Brain microvascular endothelial cell (primary cell): ENCODE results near the gene C2orf80.
"Not testable (repeated sequence)": the region's sequence is repeated elsewhere in the genome, so short reads cannot be mapped to it uniquely, and the experiment has no call there.

ENCODE experiments used
- DNase-seq: peaks from one replicate; pipeline ENCODE4 v3.0.0-alpha.2; 2020
- H3K27ac ChIP-seq: fragments of 250-450 bp; sonication (Bioruptor Pico); 2 replicates; pipeline ENCODE4 v1.5.1; 2020; ENCODE audit warnings: mild to moderate bottlenecking, moderate library complexity
- H3K27me3 ChIP-seq: fragments of 250-450 bp; sonication (Bioruptor Pico); replicated peaks from 2 replicates; pipeline ENCODE4 v1.5.1; 2020; ENCODE audit warnings: mild to moderate bottlenecking
- H3K36me3 ChIP-seq: fragments of 250-450 bp; sonication (Bioruptor Pico); replicated peaks from 2 replicates; pipeline ENCODE4 v1.5.1; 2020; ENCODE audit warnings: mild to moderate bottlenecking
- H3K4me3 ChIP-seq: 2 replicates; pipeline ENCODE4 v1.5.1; 2011; ENCODE audit warnings: low read depth, mild to moderate bottlenecking, control low read depth, low read length, moderate library complexity
- CTCF ChIP-seq: IDR thresholded peaks from 2 replicates; pipeline ENCODE4 v1.5.1; 2011; ENCODE audit warnings: low read depth, mild to moderate bottlenecking, moderate library complexity, low read length, control low read depth, inconsistent platforms; ENCODE audit errors: missing control alignments
- in situ Hi-C: cut with HindIII; loops from 2 replicates; pipeline ENCODE4 v1.10.0; 2017; ENCODE audit warnings: low sequenced_read_pairs, low pct_ligation_motif_present

Gene C2orf80

GRCh38 chr2:208128136-208128535 is 61.7 kb downstream of the C2orf80 start:
- no peaks in the 10 kb centered on the region for H3K36me3 ChIP-seq
- TF ChIP-seq CTCF = no peak
- H3K27me3 ChIP-seq = no peaks in the 10 kb centered on the region
- in situ Hi-C loops = no loop called here
- DNase-seq = no peak
- H3K27ac ChIP-seq = no peak overlapping the region
- H3K4me3 ChIP-seq = no peak overlapping the region

GRCh38 chr2:208127090-208127489 is 62.7 kb downstream of the C2orf80 start:
- Histone ChIP-seq H3K27me3 (no peaks in the 10 kb centered on the region), H3K4me3 (no peak overlapping the region), H3K27ac (no peak overlapping the region), H3K36me3 (no peaks in the 10 kb centered on the region)
- DNase-seq = no peak
- no peak for TF ChIP-seq CTCF
- in situ Hi-C loops = no loop called here

GRCh38 chr2:208125251-208125650 is 64.6 kb downstream of the C2orf80 start:
- Histone ChIP-seq H3K27ac (no peak overlapping the region), H3K4me3 (no peak overlapping the region), H3K36me3 (no peaks in the 10 kb centered on the region), H3K27me3 (no peaks in the 10 kb centered on the region)
- DNase-seq = no peak
- no peak for TF ChIP-seq CTCF
- in situ Hi-C loops = no loop called here

- H3K4me3 ChIP-seq = peak within 1 kb of the TSS; percentile 35
- H3K27me3 ChIP-seq, H3K36me3 ChIP-seq, in situ Hi-C loops, H3K27ac ChIP-seq, DNase-seq: not testable (repeated sequence)
These were observed 65.7 kb downstream of the C2orf80 start, which contains the start of gene CRYGD for GRCh38 chr2:208124013-208124715. Gene CRYGD (minus strand): TSS chr2:208124524. CDS start chr2:208124473, 51 bp downstream.

GRCh38 chr2:208122248-208122647 is 67.6 kb downstream of the C2orf80 start:
- Histone ChIP-seq H3K27ac (no peak overlapping the region), H3K36me3 (no peaks in the 10 kb centered on the region), H3K27me3 (no peaks in the 10 kb centered on the region), H3K4me3 (no peak overlapping the region)
- in situ Hi-C loops = no loop called here
- DNase-seq = no peak
- no peak for TF ChIP-seq CTCF

- no peaks in the 10 kb centered on the region for H3K36me3 ChIP-seq
- no peaks in the 10 kb centered on the region for H3K27me3 ChIP-seq
- no peak overlapping the region for H3K4me3 ChIP-seq
- in situ Hi-C loops = no loop called here
- no peak for DNase-seq
- H3K27ac ChIP-seq = no peak overlapping the region
- no peak for TF ChIP-seq CTCF
These were observed 70.9 kb downstream of the C2orf80 start for GRCh38 chr2:208118918-208119317.

GRCh38 chr2:208117390-208117789 is 72.4 kb downstream of the C2orf80 start:
- H3K36me3 ChIP-seq, DNase-seq, in situ Hi-C loops, H3K27ac ChIP-seq, H3K4me3 ChIP-seq, H3K27me3 ChIP-seq: not testable (repeated sequence)
